Spleen (tissue), 11 donors: ENCODE measurements around the gene DCDC1. TPM values are rescaled to one million over a fixed set of nuclear protein-coding genes. Genes with fewer than 3 reads are reported as not detected.

Experiments
- DNase-seq: peaks from one replicate; pipeline ENCODE4 v3.0.0-alpha.2; 2020
- H3K27ac ChIP-seq, 8 donors: fragments of 200-600 bp; sonication (generic) in 7 of 8; 1 replicate in 4 of 8; 2 replicates in 4 of 8; pipeline versions ENCODE4 v1.5.0 to v1.8.0; 2016 to 2021; ENCODE audit warnings: inconsistent platforms in 4 of 8, mild to moderate bottlenecking in 4 of 8, moderate library complexity in 1 of 8
- H3K27me3 ChIP-seq, 7 donors: fragments of 200-600 bp; sonication (generic) in 6 of 7; replicated peaks in 1 of 7; 1 replicate in 4 of 7; 2 replicates in 3 of 7; pipeline versions ENCODE4 v1.5.0 to v1.8.0; 2016 to 2021; ENCODE audit warnings: inconsistent platforms in 3 of 7, mild to moderate bottlenecking in 1 of 7
- H3K36me3 ChIP-seq, 6 donors: fragments of 200-600 bp; sonication (generic) in 5 of 6; 1 replicate in 4 of 6; 2 replicates in 2 of 6; pipeline versions ENCODE4 v1.5.0 to v1.8.0; 2016 to 2021; ENCODE audit warnings: inconsistent platforms in 2 of 6
- H3K4me1 ChIP-seq, 6 donors: fragments of 200-600 bp; sonication (generic) in 5 of 6; 1 replicate in 3 of 6; 2 replicates in 3 of 6; pipeline versions ENCODE4 v1.5.0 to v1.8.0; 2016 to 2021; ENCODE audit warnings: inconsistent platforms in 3 of 6
- H3K4me3 ChIP-seq, 8 donors: fragments of 200-600 bp; sonication (generic) in 7 of 8; 1 replicate in 4 of 8; 2 replicates in 4 of 8; pipeline versions ENCODE4 v1.5.0 to v1.8.0; 2016 to 2021; ENCODE audit warnings: inconsistent platforms in 4 of 8, mild to moderate bottlenecking in 4 of 8, moderate library complexity in 2 of 8
- H3K9me3 ChIP-seq, 8 donors: fragments of 200-600 bp; sonication (generic) in 7 of 8; 1 replicate in 4 of 8; 2 replicates in 4 of 8; pipeline versions ENCODE4 v1.5.0 to v1.8.0; 2016 to 2021; ENCODE audit warnings: inconsistent platforms in 4 of 8
- POLR2A ChIP-seq, 3 donors: fragments of 450-650 bp; IDR thresholded peaks; one replicate each; pipeline ENCODE4 v1.5.1; 2017; ENCODE audit warnings: antibody characterized with exemption in 3 of 3, mild to moderate bottlenecking in 1 of 3
- POLR2AphosphoS5 ChIP-seq, 3 donors: sonication (generic); formaldehyde crosslinking; IDR thresholded peaks; one replicate each; pipeline ENCODE4 v1.5.1; 2017; ENCODE audit warnings: antibody characterized with exemption in 3 of 3
- WGBS, 5 donors: extraction: QIAGEN DNeasy Blood & Tissue Kit in 3 of 5; methylation state at CpG; one replicate each; pipeline versions ENCODE4 v1.1.5 to v1.1.7; 2013 to 2018; 5-methylcytosine and 5-hydroxymethylcytosine counted together
- intact Hi-C: fragments of 100-400 bp; cut with DNase I; formaldehyde crosslinking; loops from one replicate; pipeline ENCODE4 v1.15.0; 2023; ENCODE audit warnings: low total_unique reads
- polyA plus RNA-seq, 3 donors: library from polyadenylated mRNA; stranded (reverse); fragments of 200-250 nt; gene quantifications; one replicate each; pipeline ENCODE4 v1.2.1, GENCODE V29; 2013
- total RNA-seq, 7 donors: library from RNA; depleted of rRNA in 3 of 7; stranded (reverse); fragments of >200 nt in 3 of 7; fragmentation: NEBNext Ultra II Directional in 4 of 7; extraction: Animal tissue kit (Norgen Biotek cat#: 25700) in 4 of 7; gene quantifications; one replicate each; pipeline versions ENCODE4 v1.1.0 to v1.2.1, GENCODE V29; 2016 to 2021
- TF ChIP-seq, protein P1 (sequence below), 11 experiments: fragments of 200-600 bp in 7 of 11; fragments of 450-650 bp in 4 of 11; sonication (generic) in 4 of 11; IDR thresholded peaks in 8 of 11; conservative IDR thresholded peaks in 3 of 11; 1 replicate in 7 of 11; 2 replicates in 4 of 11; pipeline versions ENCODE4 v1.4.0 to v1.8.0; 2016 to 2021; ENCODE audit warnings: antibody characterized with exemption in 11 of 11, inconsistent platforms in 4 of 11, mild to moderate bottlenecking in 1 of 11
- donor health status: healthy with polysubstance abuse.
- donor health status: DM: no; HTN: no; CAD: no; lungs with moderate emphysema.
- donor health status: DM: no; HTN: no; CAD: no.
- donor health status: Bipolar disorder and iron deficiency.
- donor health status: healthy.
- donor health status: DM: no; HTN: no; CAD: no.
- donor health status: DM: yes; HTN: yes; CAD: no.

The DCDC1 gene
- total and polyA plus RNA-seq, 10 donors = 0.03 to 0.88 (median 0.25) TPM; not detected in 6

DNA sequence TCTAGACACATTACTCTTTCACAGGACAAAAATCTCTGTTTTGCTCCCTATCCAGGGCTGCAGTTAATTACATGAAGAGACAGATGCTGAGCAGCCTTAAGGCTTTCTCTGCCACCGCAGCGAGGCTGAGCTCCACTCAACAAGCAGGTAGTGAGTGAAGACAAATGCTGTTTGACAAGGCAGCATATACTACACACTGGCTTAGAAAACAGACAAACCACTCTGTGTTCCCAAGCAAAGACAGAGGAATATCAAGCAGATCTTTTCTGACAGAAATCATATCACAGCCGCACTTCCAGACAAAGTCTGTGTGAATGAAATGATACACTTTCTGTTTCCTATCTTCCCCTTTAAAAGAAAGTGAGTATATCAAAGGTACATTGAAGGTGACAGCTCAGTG lies 368.1 kb downstream of the DCDC1 start:
- Histone ChIP-seq H3K9me3 (no peaks in the 10 kb centered on the region), H3K27me3 (no peaks in the 10 kb centered on the region), H3K4me3 (no peak overlapping the region), H3K27ac (no peak overlapping the region), H3K36me3 (no peaks in the 10 kb centered on the region), H3K4me1 (no peaks in the 10 kb centered on the region)
- no peak for DNase-seq
- no peak for TF ChIP-seq POLR2A (IDR thresholded peaks at IDR 0.05)
- no peak for TF ChIP-seq POLR2AphosphoS5 (IDR thresholded peaks at IDR 0.05)
- TF ChIP-seq, protein P1, sequence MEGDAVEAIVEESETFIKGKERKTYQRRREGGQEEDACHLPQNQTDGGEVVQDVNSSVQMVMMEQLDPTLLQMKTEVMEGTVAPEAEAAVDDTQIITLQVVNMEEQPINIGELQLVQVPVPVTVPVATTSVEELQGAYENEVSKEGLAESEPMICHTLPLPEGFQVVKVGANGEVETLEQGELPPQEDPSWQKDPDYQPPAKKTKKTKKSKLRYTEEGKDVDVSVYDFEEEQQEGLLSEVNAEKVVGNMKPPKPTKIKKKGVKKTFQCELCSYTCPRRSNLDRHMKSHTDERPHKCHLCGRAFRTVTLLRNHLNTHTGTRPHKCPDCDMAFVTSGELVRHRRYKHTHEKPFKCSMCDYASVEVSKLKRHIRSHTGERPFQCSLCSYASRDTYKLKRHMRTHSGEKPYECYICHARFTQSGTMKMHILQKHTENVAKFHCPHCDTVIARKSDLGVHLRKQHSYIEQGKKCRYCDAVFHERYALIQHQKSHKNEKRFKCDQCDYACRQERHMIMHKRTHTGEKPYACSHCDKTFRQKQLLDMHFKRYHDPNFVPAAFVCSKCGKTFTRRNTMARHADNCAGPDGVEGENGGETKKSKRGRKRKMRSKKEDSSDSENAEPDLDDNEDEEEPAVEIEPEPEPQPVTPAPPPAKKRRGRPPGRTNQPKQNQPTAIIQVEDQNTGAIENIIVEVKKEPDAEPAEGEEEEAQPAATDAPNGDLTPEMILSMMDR (IDR thresholded peaks at IDR 0.05 in 8 of 11, conservative IDR thresholded peaks at IDR 0.05 in 3 of 11) = no peak
- intact Hi-C loops = no loop called here
- WGBS, 5 donors = 68 to 89% (median 79%) methylated on average over 3 of the region's 3 CpGs

DNA sequence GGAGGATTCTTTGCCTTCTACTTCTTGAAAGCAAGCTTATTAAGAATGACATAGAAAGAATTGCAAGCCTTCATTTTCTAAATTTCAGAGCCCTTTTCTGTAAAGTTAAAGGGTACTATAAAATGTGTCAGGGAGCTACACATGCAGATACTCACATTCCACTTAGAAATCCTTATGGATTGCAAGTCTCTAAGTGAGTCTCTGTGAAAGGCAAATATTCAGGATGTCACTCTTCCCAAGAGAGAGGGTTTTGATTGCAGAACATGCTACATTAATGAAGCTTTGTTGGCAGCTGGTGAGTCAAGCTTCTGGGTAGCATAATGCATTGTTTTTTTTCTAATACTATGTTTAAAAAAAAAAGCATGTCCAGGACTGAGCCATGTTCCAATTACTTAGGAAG lies 369.2 kb downstream of the DCDC1 start:
- DNase-seq = no peak
- no peaks in the 10 kb centered on the region for H3K27me3 ChIP-seq
- no peaks in the 10 kb centered on the region for H3K36me3 ChIP-seq
- TF ChIP-seq POLR2AphosphoS5 (IDR thresholded peaks at IDR 0.05) (no peak), POLR2A (IDR thresholded peaks at IDR 0.05) (no peak)
- TF ChIP-seq, protein P1 (IDR thresholded peaks at IDR 0.05 in 8 of 11, conservative IDR thresholded peaks at IDR 0.05 in 3 of 11) = no peak
- no peaks in the 10 kb centered on the region for H3K9me3 ChIP-seq
- H3K4me3 ChIP-seq = no peak overlapping the region
- intact Hi-C loops = no loop called here
- no peak overlapping the region for H3K27ac ChIP-seq
- H3K4me1 ChIP-seq = no peaks in the 10 kb centered on the region

DNA sequence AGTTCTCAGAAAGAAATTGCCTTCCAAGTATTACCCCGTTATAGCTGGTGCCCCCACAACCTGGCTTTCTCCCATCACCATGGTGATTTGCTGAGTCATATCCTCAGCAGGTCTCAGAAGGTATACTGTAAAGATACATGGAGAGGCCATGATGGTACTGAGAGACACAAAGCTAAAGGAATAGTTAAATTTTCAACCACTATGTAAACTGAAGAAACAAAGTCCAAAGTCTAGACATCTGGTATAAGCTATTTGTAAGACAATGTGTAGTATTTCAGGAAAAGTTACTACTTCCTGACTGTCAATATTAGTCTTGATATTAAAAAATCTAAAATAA lies 377.1 kb downstream of the DCDC1 start:
- Histone ChIP-seq H3K4me3 (no peak overlapping the region), H3K27me3 (peaks cover 0 to 3% (median 0%) of the 10 kb centered on the region in 7 donors), H3K27ac (no peak overlapping the region), H3K36me3 (no peaks in the 10 kb centered on the region), H3K9me3 (no peaks in the 10 kb centered on the region), H3K4me1 (no peaks in the 10 kb centered on the region)
- TF ChIP-seq, protein P1 (IDR thresholded peaks at IDR 0.05 in 8 of 11, conservative IDR thresholded peaks at IDR 0.05 in 3 of 11) = no peak
- TF ChIP-seq POLR2A (IDR thresholded peaks at IDR 0.05) (no peak), POLR2AphosphoS5 (IDR thresholded peaks at IDR 0.05) (no peak)
- 6 to 17% (median 15%) methylated on average over 1 of the region's 1 CpG for WGBS, 5 donors
- no peak for DNase-seq
- intact Hi-C loops = no loop called here

- H3K9me3 ChIP-seq = no peaks in the 10 kb centered on the region
- no peaks in the 10 kb centered on the region for H3K4me1 ChIP-seq
- no peak overlapping the region for H3K27ac ChIP-seq
- intact Hi-C loops = no loop called here
- no peak for DNase-seq
- H3K27me3 ChIP-seq = peaks cover 0 to 3% (median 0%) of the 10 kb centered on the region in 7 donors
- TF ChIP-seq, protein P1 (IDR thresholded peaks at IDR 0.05 in 8 of 11, conservative IDR thresholded peaks at IDR 0.05 in 3 of 11) = no peak
- TF ChIP-seq POLR2A (IDR thresholded peaks at IDR 0.05) = no peak
- TF ChIP-seq POLR2AphosphoS5 (IDR thresholded peaks at IDR 0.05) = no peak
- no peak overlapping the region for H3K4me3 ChIP-seq
- no peaks in the 10 kb centered on the region for H3K36me3 ChIP-seq
- 80 to 92% (median 87%) methylated on average over 2 of the region's 2 CpGs for WGBS, 5 donors
Measured at GRCh38 chr11:30991802-30992512, 377.6 kb downstream of the DCDC1 start.
